ENCODE measurements around the gene TNRC6C.

TNRC6C gene

GRCh38 chr17:78143214-78144146 lies 185.0 kb downstream of the TNRC6C start:
- no peak for DNase-seq

DNA sequence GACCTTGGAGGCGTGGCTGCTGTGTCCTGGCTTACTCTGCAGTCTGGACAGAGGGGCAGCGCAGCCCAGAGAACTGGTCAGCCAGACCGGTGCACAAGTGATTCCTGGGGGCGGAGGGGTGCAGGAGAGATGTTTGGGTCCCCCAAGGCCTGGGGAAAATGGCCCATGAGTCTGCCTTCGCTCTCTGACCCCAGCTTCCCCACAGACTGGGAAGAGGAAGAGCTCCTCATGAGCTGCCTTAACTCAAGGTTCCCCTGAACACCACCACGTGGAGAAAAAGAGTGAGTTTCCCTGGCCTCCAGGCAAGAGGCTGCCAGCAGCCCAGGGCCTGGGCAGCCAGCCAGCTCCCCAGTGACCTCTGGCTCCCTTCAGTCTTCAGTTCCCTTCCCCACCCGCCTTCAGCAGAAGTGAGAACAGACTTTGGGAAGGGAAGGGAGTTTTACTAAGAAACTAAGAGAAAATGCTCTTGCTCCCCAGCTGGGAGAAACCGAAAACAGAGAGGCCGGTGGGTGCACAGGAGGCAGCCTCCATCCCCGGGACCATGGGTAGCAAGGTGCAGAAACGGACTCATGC lies 185.7 kb downstream of the TNRC6C start:
- no peak for DNase-seq

DNA sequence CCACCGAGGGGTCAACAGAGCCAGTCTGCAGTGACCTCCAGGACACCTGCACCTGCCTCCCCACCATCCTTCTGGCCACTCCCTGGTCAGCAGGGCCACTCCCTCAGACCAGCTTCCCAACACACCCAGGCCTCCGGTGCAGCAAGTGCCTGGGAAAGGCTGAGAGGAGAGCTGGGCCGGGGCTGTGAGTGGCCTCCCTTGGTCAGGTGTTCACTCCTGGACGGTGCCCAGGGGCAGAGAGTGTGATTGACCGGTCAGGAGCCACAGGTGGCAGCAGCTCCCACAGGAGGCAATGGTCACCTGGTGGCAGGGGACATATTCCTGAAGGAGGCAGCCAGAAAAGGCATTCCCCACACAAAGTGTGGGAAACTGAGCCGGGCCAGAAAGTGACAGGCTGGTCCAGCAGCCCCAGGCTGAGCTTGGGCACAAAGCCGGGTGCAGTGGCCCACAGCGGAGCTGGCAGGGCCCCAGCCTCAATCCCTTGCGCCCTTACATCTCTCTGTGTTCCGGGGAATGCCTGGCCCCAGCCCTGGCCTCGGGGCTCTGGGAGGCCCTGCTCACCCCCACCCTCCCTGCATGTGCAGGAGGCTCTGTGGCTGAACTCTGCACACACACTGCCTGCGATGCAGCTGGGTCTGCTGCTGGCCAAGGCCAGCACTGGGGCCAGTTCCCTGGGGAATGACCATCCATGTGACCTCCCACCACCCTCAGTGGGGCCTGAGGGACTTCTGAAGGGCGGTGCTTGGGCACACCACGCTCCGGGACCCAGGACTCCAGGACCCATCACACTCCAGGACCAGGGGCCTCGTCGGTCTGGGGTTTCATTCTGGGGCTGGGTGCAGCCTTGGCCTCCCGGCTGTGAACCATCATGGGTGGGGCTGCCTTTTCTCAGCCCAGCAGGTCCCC lies 186.5 kb downstream of the TNRC6C start:
- DNase-seq = no peak

DNA sequence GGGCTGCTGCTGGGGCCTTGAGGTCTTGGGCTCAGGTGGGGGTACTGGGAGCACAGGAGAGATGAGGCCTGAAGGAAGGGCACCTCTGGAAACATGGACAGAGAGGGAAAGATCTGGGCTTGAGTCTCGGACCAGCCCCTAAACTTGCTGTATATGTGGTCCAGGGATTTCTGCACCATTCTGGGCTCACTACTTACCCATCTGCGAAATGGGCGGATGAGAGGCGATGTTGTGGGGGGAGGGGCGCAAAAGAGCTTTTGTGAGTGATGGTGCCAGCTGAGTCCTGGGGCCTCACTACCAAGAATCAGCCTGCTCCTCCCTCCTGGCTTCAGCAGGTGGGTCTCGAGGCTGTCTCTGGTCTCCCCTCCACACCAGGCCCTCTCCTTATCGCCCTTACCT lies 188.0 kb downstream of the TNRC6C start:
- DNase-seq = no peak

- DNase-seq = no peak
Measured at GRCh38 chr17:78146881-78147280, 188.4 kb downstream of the TNRC6C start.

DNA sequence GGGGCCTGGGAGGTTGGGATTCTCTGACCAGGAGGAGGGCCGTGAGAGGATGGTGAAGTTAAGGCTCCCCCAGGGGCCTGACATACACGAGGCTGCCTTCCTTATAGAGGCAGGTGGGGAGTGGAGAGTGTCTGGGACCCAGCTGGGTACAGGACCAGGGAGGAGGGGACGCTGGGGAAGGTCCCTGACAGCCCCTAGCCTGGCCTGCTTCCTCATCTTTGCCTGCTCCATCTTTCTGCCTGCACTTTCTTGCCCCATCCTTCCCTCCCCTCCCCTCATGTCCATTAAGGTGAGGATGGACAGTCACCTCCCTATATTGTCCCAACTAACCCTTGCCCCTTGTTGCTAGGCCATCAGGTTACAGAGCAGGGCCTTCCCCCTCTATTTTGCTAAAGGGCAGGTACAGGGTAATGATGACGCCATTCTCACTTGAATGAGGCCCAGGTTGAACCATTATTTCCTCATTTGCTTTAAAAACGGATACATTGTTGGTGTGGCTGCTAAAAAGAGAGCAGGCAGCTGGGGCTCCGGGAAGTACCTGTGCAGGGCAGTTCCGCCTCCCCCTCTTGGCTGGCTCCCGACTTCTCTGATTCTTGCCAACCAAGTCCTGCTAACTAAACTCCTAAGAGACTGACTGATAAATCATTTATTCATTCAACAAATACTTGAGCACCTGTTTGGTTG lies 189.0 kb downstream of the TNRC6C start:
- DNase-seq = no peak

GRCh38 chr17:78148286-78149016 lies 189.9 kb downstream of the TNRC6C start:
- no peak for DNase-seq

DNA sequence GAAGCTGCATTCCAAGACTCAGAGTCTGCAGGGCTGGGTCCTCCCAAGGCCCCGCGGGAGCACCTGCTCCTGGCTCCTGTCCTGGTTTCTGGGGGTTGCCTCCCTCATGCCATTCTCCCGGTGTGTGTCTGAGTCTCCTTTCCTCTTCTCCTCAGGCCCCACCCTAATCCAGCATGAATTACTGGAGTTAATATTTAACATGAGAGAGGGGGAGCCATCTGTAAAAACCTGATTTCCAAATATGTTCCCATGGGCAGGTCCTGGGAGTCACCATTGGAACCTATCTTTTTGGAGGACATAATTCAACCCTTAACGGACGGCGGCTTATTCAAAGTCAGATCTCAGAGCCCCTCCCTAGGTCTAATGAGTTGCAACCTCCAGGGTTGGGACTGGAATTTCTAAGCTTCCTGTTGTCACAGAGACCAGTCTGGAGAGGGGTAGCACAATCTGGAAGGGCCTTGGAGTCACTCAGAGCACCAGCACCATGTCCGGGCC lies 193.1 kb downstream of the TNRC6C start:
- DNase-seq = no peak

- no peak for DNase-seq
Measured at GRCh38 chr17:78154903-78155811, 196.7 kb downstream of the TNRC6C start.

All from NCI-H1694 treated with DMSO at 0.1 percent for 48 hours (cell line).